Hepatocyte (in vitro differentiated cells): ENCODE data around the gene DDX1. TPM values are rescaled to one million over a fixed set of nuclear protein-coding genes. Genes with fewer than 3 reads are reported as not detected.

Source experiments
- DNase-seq: peaks from one replicate; pipeline ENCODE4 v3.0.0-alpha.2; 2016; ENCODE audit warnings: low spot score
- H2AFZ ChIP-seq: fragments of 200-600 bp; sonication (generic); 2 replicates; pipeline ENCODE4 v1.6.0; 2016; ENCODE audit warnings: antibody characterized with exemption, mild to moderate bottlenecking
- H3K27ac ChIP-seq: fragments of 200-600 bp; sonication (generic); 2 replicates; pipeline ENCODE4 v1.5.1; 2016; ENCODE audit warnings: mild to moderate bottlenecking
- H3K27me3 ChIP-seq: fragments of 200-600 bp; sonication (generic); 2 replicates; pipeline ENCODE4 v1.6.1; 2016
- H3K36me3 ChIP-seq: fragments of 200-600 bp; sonication (generic); replicated peaks from 2 replicates; pipeline ENCODE4 v1.5.1; 2016; ENCODE audit warnings: low read depth; ENCODE audit not compliant: insufficient read depth
- H3K4me1 ChIP-seq: fragments of 200-600 bp; sonication (generic); 2 replicates; pipeline ENCODE4 v1.5.1; 2016; ENCODE audit warnings: mild to moderate bottlenecking, moderate library complexity; ENCODE audit not compliant: insufficient read depth
- H3K4me2 ChIP-seq: fragments of 200-600 bp; sonication (generic); 2 replicates; pipeline ENCODE4 v1.6.0; 2016
- H3K4me3 ChIP-seq: fragments of 200-600 bp; sonication (generic); 2 replicates; pipeline ENCODE4 v1.5.1; 2016; ENCODE audit warnings: mild to moderate bottlenecking
- H3K79me2 ChIP-seq: fragments of 200-600 bp; sonication (generic); 2 replicates; pipeline ENCODE4 v1.6.0; 2017; ENCODE audit warnings: mild to moderate bottlenecking
- H3K9me2 ChIP-seq: fragments of 200-600 bp; sonication (generic); replicated peaks from 2 replicates; pipeline ENCODE4 v1.6.0; 2017; ENCODE audit warnings: mild to moderate bottlenecking; ENCODE audit not compliant: insufficient read depth
- H3K9me3 ChIP-seq: fragments of 200-600 bp; sonication (generic); 2 replicates; pipeline ENCODE4 v1.5.1; 2016; ENCODE audit warnings: low read depth, mild to moderate bottlenecking
- H4K20me1 ChIP-seq: fragments of 200-600 bp; sonication (generic); 2 replicates; pipeline ENCODE4 v1.6.0; 2016; ENCODE audit warnings: mild to moderate bottlenecking; ENCODE audit not compliant: insufficient read depth, poor library complexity, severe bottlenecking
- CTCF ChIP-seq: fragments of 200-600 bp; sonication (generic); IDR thresholded peaks from 2 replicates; pipeline ENCODE4 v1.5.1; 2016; ENCODE audit warnings: antibody characterized with exemption, mild to moderate bottlenecking; ENCODE audit not compliant: poor library complexity
- EZH2 ChIP-seq: fragments of 200-600 bp; sonication (generic); IDR thresholded peaks from 2 replicates; pipeline ENCODE4 v1.6.1; 2016; ENCODE audit warnings: antibody characterized with exemption, mild to moderate bottlenecking, borderline replicate concordance
- EZH2phosphoT487 ChIP-seq: fragments of 200-600 bp; sonication (generic); IDR thresholded peaks from one replicate; pipeline ENCODE4 v1.6.1; 2018; ENCODE audit warnings: antibody characterized with exemption, mild to moderate bottlenecking, low read depth, moderate library complexity; ENCODE audit not compliant: unreplicated experiment, severe bottlenecking
- WGBS: methylation state at CpG from one replicate; pipeline ENCODE4 v1.1.6; 2016; ENCODE audit warnings: low lambda C conversion rate; ENCODE audit errors: missing lambda C conversion rate; 5-methylcytosine and 5-hydroxymethylcytosine counted together
- polyA plus RNA-seq: library from polyadenylated mRNA; unstranded; fragments of >200 nt; fragmentation: Nextera tagmentation; extraction: Ambion mirVana; gene quantifications from 2 replicates; pipeline ENCODE4 v1.2.1, GENCODE V29; 2016
- total RNA-seq: library from RNA; depleted of rRNA; stranded (reverse); fragments of >200 nt; gene quantifications from 2 replicates; pipeline ENCODE4 v1.2.3, GENCODE V29; 2014

The DDX1 gene
- total and polyA plus RNA-seq, 2 experiments from 2014 or later, result 70.2 to 76.2 TPM

- WGBS, result 29% methylated on average over 1 of the region's 1 CpG
- Histone ChIP-seq H3K4me1 (no peaks in the 10 kb centered on the region), H3K4me3 (no peak overlapping the region), H3K9me2 (no peaks in the 10 kb centered on the region), H3K9me3 (no peaks in the 10 kb centered on the region), H3K79me2 (no peaks in the 10 kb centered on the region), H3K36me3 (no peaks in the 10 kb centered on the region), H3K27me3 (no peaks in the 10 kb centered on the region), H2AFZ (no peak overlapping the region), H4K20me1 (no peaks in the 10 kb centered on the region), H3K27ac (no peak overlapping the region), H3K4me2 (no peak overlapping the region)
- no peak for DNase-seq
- no peak for TF ChIP-seq CTCF
- TF ChIP-seq EZH2, result no peak
- TF ChIP-seq EZH2phosphoT487, result no peak
Observed at GRCh38 chr2:15579641-15580040, 12.0 kb upstream of the DDX1 start.

DNA sequence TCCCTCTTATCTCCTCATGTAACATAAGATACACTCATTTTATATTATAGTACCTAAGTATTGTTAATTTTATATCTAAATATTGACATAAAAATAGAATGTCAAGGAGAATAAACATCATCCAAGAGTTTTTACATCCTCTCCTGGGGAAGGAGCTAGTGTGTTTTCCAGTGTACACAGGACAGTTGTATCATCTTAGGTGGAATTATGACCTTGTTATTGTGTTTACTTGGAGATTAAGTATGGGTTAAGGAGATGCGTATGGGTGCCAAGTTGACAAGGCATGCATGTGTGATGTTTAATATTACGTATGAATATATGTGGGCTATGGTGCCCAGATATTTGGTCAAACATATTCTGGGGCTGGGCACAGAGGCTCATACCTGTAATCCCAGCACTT lies 11.2 kb upstream of the DDX1 start:
- 92% methylated on average over 2 of the region's 2 CpGs for WGBS
- Histone ChIP-seq H3K27ac (no peak overlapping the region), H3K4me3 (no peak overlapping the region), H3K4me2 (no peak overlapping the region), H3K9me3 (no peaks in the 10 kb centered on the region), H3K4me1 (no peaks in the 10 kb centered on the region), H3K36me3 (no peaks in the 10 kb centered on the region), H3K9me2 (no peaks in the 10 kb centered on the region), H2AFZ (no peak overlapping the region), H4K20me1 (no peaks in the 10 kb centered on the region), H3K79me2 (no peaks in the 10 kb centered on the region), H3K27me3 (no peaks in the 10 kb centered on the region)
- TF ChIP-seq CTCF (no peak), EZH2 (no peak), EZH2phosphoT487 (no peak)
- no peak for DNase-seq

- H3K27me3 ChIP-seq, result no peaks in the 10 kb centered on the region
- H3K36me3 ChIP-seq, result no peaks in the 10 kb centered on the region
- H3K9me3 ChIP-seq, result no peaks in the 10 kb centered on the region
- H3K4me1 ChIP-seq, result no peaks in the 10 kb centered on the region
- TF ChIP-seq CTCF, result no peak
- TF ChIP-seq EZH2phosphoT487, result no peak
- no peak for TF ChIP-seq EZH2
- H3K27ac ChIP-seq, result no peak overlapping the region
- no peak overlapping the region for H3K4me2 ChIP-seq
- H3K79me2 ChIP-seq, result no peaks in the 10 kb centered on the region
- WGBS, result 82% methylated on average over 15 of the region's 15 CpGs
- DNase-seq, result no peak
- no peaks in the 10 kb centered on the region for H4K20me1 ChIP-seq
- H2AFZ ChIP-seq, result no peak overlapping the region
- no peaks in the 10 kb centered on the region for H3K9me2 ChIP-seq
- no peak overlapping the region for H3K4me3 ChIP-seq
Observed at GRCh38 chr2:15582710-15583357, 8.8 kb upstream of the DDX1 start.

- Histone ChIP-seq H4K20me1 (no peaks in the 10 kb centered on the region), H3K4me3 (no peak overlapping the region), H3K27me3 (no peaks in the 10 kb centered on the region), H3K36me3 (no peaks in the 10 kb centered on the region), H3K9me3 (no peaks in the 10 kb centered on the region), H3K79me2 (no peaks in the 10 kb centered on the region), H3K9me2 (no peaks in the 10 kb centered on the region), H3K27ac (no peak overlapping the region), H3K4me2 (no peak overlapping the region), H3K4me1 (no peaks in the 10 kb centered on the region), H2AFZ (no peak overlapping the region)
- TF ChIP-seq CTCF (no peak), EZH2phosphoT487 (no peak), EZH2 (no peak)
- no peak for DNase-seq
- 87% methylated on average over 1 of the region's 1 CpG for WGBS
Observed at GRCh38 chr2:15583826-15584225, 7.8 kb upstream of the DDX1 start.
